Testis (tissue), 3 donors: Measurements from ENCODE around the gene ASPHD2. TPM values are rescaled to one million over a fixed set of nuclear protein-coding genes. Genes with fewer than 3 reads are reported as not detected.

Experiments
- DNase-seq: peaks from one replicate; pipeline ENCODE4 v3.0.0-alpha.2; 2019
- H3K27ac ChIP-seq, 2 donors: fragments of 200-600 bp; sonication (generic); one replicate each; pipeline ENCODE4 v1.5.1; 2019
- H3K27me3 ChIP-seq: fragments of 200-600 bp; sonication (generic); one replicate; pipeline ENCODE4 v1.5.1; 2019
- H3K36me3 ChIP-seq: fragments of 200-600 bp; sonication (generic); one replicate; pipeline ENCODE4 v1.5.1; 2017; ENCODE audit warnings: low read depth; ENCODE audit errors: missing control alignments
- H3K4me1 ChIP-seq: fragments of 200-600 bp; sonication (generic); one replicate; pipeline ENCODE4 v1.5.1; 2019
- H3K4me3 ChIP-seq, 2 donors: fragments of 200-600 bp; sonication (generic); one replicate each; pipeline ENCODE4 v1.5.1; 2017 to 2019
- H3K9me3 ChIP-seq: fragments of 200-600 bp; sonication (generic); one replicate; pipeline ENCODE4 v1.5.1; 2017
- POLR2A ChIP-seq: fragments of 450-650 bp; IDR thresholded peaks from one replicate; pipeline ENCODE4 v1.6.1; 2017; ENCODE audit warnings: antibody characterized with exemption, mild to moderate bottlenecking, moderate library complexity
- WGBS, 2 donors: methylation state at CpG; one replicate each; pipeline ENCODE4 v1.1.5; 2018; 5-methylcytosine and 5-hydroxymethylcytosine counted together
- intact Hi-C: fragments of 100-400 bp; cut with DNase I; formaldehyde crosslinking; loops from one replicate; pipeline ENCODE4 v1.15.1; 2023; ENCODE audit warnings: low total_unique reads
- polyA plus RNA-seq: library from polyadenylated mRNA; stranded (reverse); fragments of 350-450 nt; fragmentation: Illumina TruSeq; extraction: RNeasy Lipid Tissue Mini Kit (QIAGEN cat#74804); gene quantifications from one replicate; pipeline ENCODE4 v1.2.3, GENCODE V29; 2014; ENCODE audit warnings: low read depth, low replicate concordance; ENCODE audit not compliant: insufficient read depth
- total RNA-seq, 2 donors: library from RNA; depleted of rRNA; stranded (reverse); fragments of >200 nt; gene quantifications; one replicate each; pipeline ENCODE4 v1.2.3, GENCODE V29; 2016
- TF ChIP-seq, protein P1 (sequence below), 3 experiments: fragments of 450-650 bp in 2 of 3; fragments of 200-600 bp in 1 of 3; sonication (generic) in 1 of 3; IDR thresholded peaks; one replicate each; pipeline ENCODE4 v1.5.1; 2016 to 2019; ENCODE audit warnings: antibody characterized with exemption in 3 of 3, mild to moderate bottlenecking in 2 of 3, moderate library complexity in 1 of 3

The ASPHD2 gene
- total and polyA plus RNA-seq, 3 donors from 2014 or later: 4.2 to 5.0 (median 4.8) TPM

DNA sequence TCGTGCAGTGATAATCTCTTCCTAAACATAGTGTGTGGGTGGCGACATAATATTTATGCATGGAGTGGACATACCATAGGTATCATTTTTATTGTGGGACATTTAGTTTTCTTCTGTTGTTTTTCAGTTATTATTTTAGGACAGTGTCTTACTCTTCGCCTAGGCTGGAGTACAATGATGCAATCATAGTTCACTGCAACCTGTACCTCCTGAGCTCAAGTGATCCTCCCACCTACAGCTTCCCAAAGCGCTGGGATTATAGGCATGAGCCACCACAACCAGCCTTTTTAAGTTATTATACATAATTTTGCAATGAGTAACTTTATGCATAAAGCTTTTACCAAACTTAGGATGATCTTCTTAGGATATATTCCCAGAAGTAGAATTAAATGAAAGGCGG lies 57.3 kb downstream of the ASPHD2 start:
- Histone ChIP-seq H3K4me1 (peaks cover 28% of the 10 kb centered on the region), H3K27ac (no peak overlapping the region), H3K36me3 (no peaks in the 10 kb centered on the region), H3K4me3 (no peak overlapping the region), H3K9me3 (no peaks in the 10 kb centered on the region), H3K27me3 (no peaks in the 10 kb centered on the region)
- TF ChIP-seq POLR2A: no peak
- TF ChIP-seq, protein P1, sequence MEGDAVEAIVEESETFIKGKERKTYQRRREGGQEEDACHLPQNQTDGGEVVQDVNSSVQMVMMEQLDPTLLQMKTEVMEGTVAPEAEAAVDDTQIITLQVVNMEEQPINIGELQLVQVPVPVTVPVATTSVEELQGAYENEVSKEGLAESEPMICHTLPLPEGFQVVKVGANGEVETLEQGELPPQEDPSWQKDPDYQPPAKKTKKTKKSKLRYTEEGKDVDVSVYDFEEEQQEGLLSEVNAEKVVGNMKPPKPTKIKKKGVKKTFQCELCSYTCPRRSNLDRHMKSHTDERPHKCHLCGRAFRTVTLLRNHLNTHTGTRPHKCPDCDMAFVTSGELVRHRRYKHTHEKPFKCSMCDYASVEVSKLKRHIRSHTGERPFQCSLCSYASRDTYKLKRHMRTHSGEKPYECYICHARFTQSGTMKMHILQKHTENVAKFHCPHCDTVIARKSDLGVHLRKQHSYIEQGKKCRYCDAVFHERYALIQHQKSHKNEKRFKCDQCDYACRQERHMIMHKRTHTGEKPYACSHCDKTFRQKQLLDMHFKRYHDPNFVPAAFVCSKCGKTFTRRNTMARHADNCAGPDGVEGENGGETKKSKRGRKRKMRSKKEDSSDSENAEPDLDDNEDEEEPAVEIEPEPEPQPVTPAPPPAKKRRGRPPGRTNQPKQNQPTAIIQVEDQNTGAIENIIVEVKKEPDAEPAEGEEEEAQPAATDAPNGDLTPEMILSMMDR (IDR thresholded peaks at IDR 0.05): no peak
- 72 to 82% methylated on average over 5 of the region's 5 CpGs for WGBS, 2 donors
- intact Hi-C loops: no loop called here
- DNase-seq: no peak

DNA sequence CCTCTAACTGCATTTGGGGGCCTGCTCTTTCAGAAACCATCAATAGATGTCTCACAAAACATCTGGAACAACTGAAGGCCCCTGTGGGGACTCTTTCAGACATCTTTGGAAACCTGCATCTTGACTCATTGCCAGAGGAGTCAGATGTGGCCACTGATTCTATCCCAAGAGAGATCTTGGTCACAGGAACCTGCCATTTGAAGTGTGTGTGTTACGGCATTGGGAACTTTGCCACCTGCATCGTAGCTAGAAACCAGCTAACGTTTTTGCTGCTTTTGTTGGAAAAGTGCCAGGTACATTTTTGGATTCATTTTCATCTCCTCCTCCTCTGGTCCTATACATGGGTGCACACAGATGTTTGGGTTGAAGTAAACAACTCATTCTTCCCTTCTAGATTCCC lies 58.9 kb downstream of the ASPHD2 start:
- Histone ChIP-seq H3K4me3 (no peak overlapping the region), H3K36me3 (no peaks in the 10 kb centered on the region), H3K4me1 (peaks cover 12% of the 10 kb centered on the region), H3K27ac (no peak overlapping the region), H3K9me3 (no peaks in the 10 kb centered on the region), H3K27me3 (no peaks in the 10 kb centered on the region)
- no peak for TF ChIP-seq POLR2A
- TF ChIP-seq, protein P1 (IDR thresholded peaks at IDR 0.05): no peak
- 40 to 53% methylated on average over 3 of the region's 3 CpGs for WGBS, 2 donors
- intact Hi-C loops: no loop called here
- DNase-seq: no peak

DNA sequence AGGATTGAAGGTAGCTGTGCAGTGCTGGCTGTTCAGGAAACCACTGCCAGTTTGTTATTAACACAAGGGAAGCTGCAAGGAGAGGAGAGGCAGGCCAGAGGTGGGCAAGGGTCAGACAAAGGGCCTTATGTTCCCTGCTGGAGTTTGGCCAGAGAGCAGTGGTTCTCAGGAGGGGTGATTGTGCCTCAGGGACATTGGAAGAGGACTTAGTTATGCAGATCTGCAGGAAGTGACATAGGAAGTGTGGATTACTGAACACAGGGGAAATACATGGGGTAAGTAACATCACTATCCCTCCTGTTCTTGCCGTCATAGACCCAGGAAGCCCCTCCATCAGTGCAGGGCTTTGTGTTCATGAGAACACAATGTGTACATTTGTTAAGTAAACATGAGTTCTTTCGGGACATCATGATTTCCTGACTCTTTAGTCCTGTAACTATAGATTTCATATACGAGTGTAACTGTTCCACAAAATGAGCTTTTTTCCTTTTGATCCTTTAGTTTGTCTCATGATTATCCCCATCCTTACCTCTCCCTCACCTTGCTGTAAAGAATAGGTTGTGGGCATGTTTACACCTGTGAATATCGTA lies 60.5 kb downstream of the ASPHD2 start:
- TF ChIP-seq, protein P1 (IDR thresholded peaks at IDR 0.05): no peak
- TF ChIP-seq POLR2A: no peak
- no peaks in the 10 kb centered on the region for H3K27me3 ChIP-seq
- intact Hi-C loops: no loop called here
- no peaks in the 10 kb centered on the region for H3K9me3 ChIP-seq
- H3K4me3 ChIP-seq: no peak overlapping the region
- no peak overlapping the region for H3K27ac ChIP-seq
- WGBS, 2 donors: 83 to 90% methylated on average over 4 of the region's 4 CpGs
- no peak for DNase-seq
- H3K4me1 ChIP-seq: peaks cover 12% of the 10 kb centered on the region
- H3K36me3 ChIP-seq: no peaks in the 10 kb centered on the region

DNA sequence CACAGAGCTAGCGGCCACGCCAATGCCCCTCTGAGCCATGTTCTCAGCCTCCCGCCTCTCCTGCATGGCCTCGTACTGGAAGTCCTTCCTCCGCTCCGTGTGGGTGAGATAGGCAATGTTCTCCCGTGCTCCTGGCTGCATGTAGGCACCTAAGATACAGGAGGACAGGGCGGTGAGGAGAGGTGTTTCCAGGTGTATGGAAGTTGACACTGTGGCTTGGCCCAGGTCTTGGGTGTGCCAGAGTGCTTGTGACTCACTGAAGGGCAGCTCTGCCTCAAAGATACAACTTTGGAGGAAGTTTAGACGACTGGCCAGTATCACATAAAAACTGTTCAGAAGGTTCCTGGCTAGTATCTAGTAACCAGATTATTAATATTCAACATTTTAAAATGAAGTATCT lies 63.2 kb downstream of the ASPHD2 start:
- intact Hi-C loops: no loop called here
- H3K36me3 ChIP-seq: no peaks in the 10 kb centered on the region

More for the DNA sequence above, 63.2 kb downstream of the ASPHD2 start:
- Histone ChIP-seq H3K4me1 (peaks cover 7% of the 10 kb centered on the region), H3K9me3 (no peaks in the 10 kb centered on the region), H3K27me3 (no peaks in the 10 kb centered on the region), H3K27ac (peak overlapping the region in 1 of 2 donors; percentile 42), H3K4me3 (no peak overlapping the region)
- no peak for TF ChIP-seq POLR2A
- TF ChIP-seq, protein P1 (IDR thresholded peaks at IDR 0.05): no peak
- 90% methylated on average over 9 of the region's 9 CpGs for WGBS, 2 donors
- DNase-seq: no peak
